Measurements from ENCODE around the gene ST3GAL5.

Gene ST3GAL5

GRCh38 chr2:85790499-85791188 lies 98.1 kb downstream of the ST3GAL5 start:
- Histone ChIP-seq H3K9me3 (ENCODE audit: control insufficient read depth in 2 of 2, low read length in 2 of 2) (no peaks in the 10 kb centered on the region), H3K4me1 (ENCODE audit: control insufficient read depth in 2 of 2, insufficient read depth in 2 of 2, low read length in 2 of 2) (peaks cover 0 to 3% of the 10 kb centered on the region in 2 donors), H3K9ac (ENCODE audit: low read depth in 1 of 2, low read length in 2 of 2) (no peak overlapping the region), H3K27me3 (ENCODE audit: control insufficient read depth in 2 of 2, insufficient read depth in 2 of 2, low read length in 2 of 2) (no peaks in the 10 kb centered on the region), H3K36me3 (ENCODE audit: control insufficient read depth in 2 of 2, insufficient read depth in 2 of 2, low read length in 2 of 2) (no peaks in the 10 kb centered on the region), H3K27ac (ENCODE audit: low read depth in 2 of 2, low read length in 2 of 2) (no peak overlapping the region), H3K4me3 (ENCODE audit: low read length in 2 of 2) (no peak overlapping the region)

GRCh38 chr2:85790032-85790431 lies 98.8 kb downstream of the ST3GAL5 start:
- Histone ChIP-seq H3K9me3 (ENCODE audit: control insufficient read depth in 2 of 2, low read length in 2 of 2) (no peaks in the 10 kb centered on the region), H3K27ac (ENCODE audit: low read depth in 2 of 2, low read length in 2 of 2) (no peak overlapping the region), H3K9ac (ENCODE audit: low read depth in 1 of 2, low read length in 2 of 2) (no peak overlapping the region), H3K36me3 (ENCODE audit: control insufficient read depth in 2 of 2, insufficient read depth in 2 of 2, low read length in 2 of 2) (no peaks in the 10 kb centered on the region), H3K4me3 (ENCODE audit: low read length in 2 of 2) (no peak overlapping the region), H3K4me1 (ENCODE audit: control insufficient read depth in 2 of 2, insufficient read depth in 2 of 2, low read length in 2 of 2) (peaks cover 0 to 3% of the 10 kb centered on the region in 2 donors), H3K27me3 (ENCODE audit: control insufficient read depth in 2 of 2, insufficient read depth in 2 of 2, low read length in 2 of 2) (no peaks in the 10 kb centered on the region)

- Histone ChIP-seq H3K27me3 (ENCODE audit: control insufficient read depth in 2 of 2, insufficient read depth in 2 of 2, low read length in 2 of 2) (no peaks in the 10 kb centered on the region), H3K36me3 (ENCODE audit: control insufficient read depth in 2 of 2, insufficient read depth in 2 of 2, low read length in 2 of 2) (no peaks in the 10 kb centered on the region), H3K9me3 (ENCODE audit: control insufficient read depth in 2 of 2, low read length in 2 of 2) (no peaks in the 10 kb centered on the region), H3K4me1 (ENCODE audit: control insufficient read depth in 2 of 2, insufficient read depth in 2 of 2, low read length in 2 of 2) (peaks cover 0 to 3% of the 10 kb centered on the region in 2 donors), H3K9ac (ENCODE audit: low read depth in 1 of 2, low read length in 2 of 2) (no peak overlapping the region), H3K27ac (ENCODE audit: low read depth in 2 of 2, low read length in 2 of 2) (no peak overlapping the region), H3K4me3 (ENCODE audit: low read length in 2 of 2) (no peak overlapping the region)
These were observed 99.5 kb downstream of the ST3GAL5 start for GRCh38 chr2:85789271-85789670.

- no peaks in the 10 kb centered on the region for H3K27me3 ChIP-seq (ENCODE audit: control insufficient read depth in 2 of 2, insufficient read depth in 2 of 2, low read length in 2 of 2)
- H3K4me3 ChIP-seq (ENCODE audit: low read length in 2 of 2) = no peak overlapping the region
- H3K36me3 ChIP-seq (ENCODE audit: control insufficient read depth in 2 of 2, insufficient read depth in 2 of 2, low read length in 2 of 2) = no peaks in the 10 kb centered on the region
- H3K9me3 ChIP-seq (ENCODE audit: control insufficient read depth in 2 of 2, low read length in 2 of 2) = no peaks in the 10 kb centered on the region
- H3K4me1 ChIP-seq (ENCODE audit: control insufficient read depth in 2 of 2, insufficient read depth in 2 of 2, low read length in 2 of 2) = peaks cover 0 to 3% of the 10 kb centered on the region in 2 donors
- no peak overlapping the region for H3K9ac ChIP-seq (ENCODE audit: low read depth in 1 of 2, low read length in 2 of 2)
- H3K27ac ChIP-seq (ENCODE audit: low read depth in 2 of 2, low read length in 2 of 2) = no peak overlapping the region
These were observed 100.2 kb downstream of the ST3GAL5 start for GRCh38 chr2:85788603-85789002.

- Histone ChIP-seq H3K27me3 (ENCODE audit: control insufficient read depth in 2 of 2, insufficient read depth in 2 of 2, low read length in 2 of 2) (no peaks in the 10 kb centered on the region), H3K4me3 (ENCODE audit: low read length in 2 of 2) (no peak overlapping the region), H3K36me3 (ENCODE audit: control insufficient read depth in 2 of 2, insufficient read depth in 2 of 2, low read length in 2 of 2) (no peaks in the 10 kb centered on the region), H3K9ac (ENCODE audit: low read depth in 1 of 2, low read length in 2 of 2) (no peak overlapping the region), H3K9me3 (ENCODE audit: control insufficient read depth in 2 of 2, low read length in 2 of 2) (no peaks in the 10 kb centered on the region), H3K27ac (ENCODE audit: low read depth in 2 of 2, low read length in 2 of 2) (no peak overlapping the region), H3K4me1 (ENCODE audit: control insufficient read depth in 2 of 2, insufficient read depth in 2 of 2, low read length in 2 of 2) (peaks cover 0 to 3% of the 10 kb centered on the region in 2 donors)
These were observed 100.8 kb downstream of the ST3GAL5 start for GRCh38 chr2:85787981-85788340.

- Histone ChIP-seq H3K27me3 (ENCODE audit: control insufficient read depth in 2 of 2, insufficient read depth in 2 of 2, low read length in 2 of 2) (no peaks in the 10 kb centered on the region), H3K36me3 (ENCODE audit: control insufficient read depth in 2 of 2, insufficient read depth in 2 of 2, low read length in 2 of 2) (no peaks in the 10 kb centered on the region), H3K4me3 (ENCODE audit: low read length in 2 of 2) (no peak overlapping the region), H3K27ac (ENCODE audit: low read depth in 2 of 2, low read length in 2 of 2) (no peak overlapping the region), H3K9ac (ENCODE audit: low read depth in 1 of 2, low read length in 2 of 2) (no peak overlapping the region), H3K4me1 (ENCODE audit: control insufficient read depth in 2 of 2, insufficient read depth in 2 of 2, low read length in 2 of 2) (peaks cover 0 to 3% of the 10 kb centered on the region in 2 donors), H3K9me3 (ENCODE audit: control insufficient read depth in 2 of 2, low read length in 2 of 2) (no peaks in the 10 kb centered on the region)
These were observed 101.4 kb downstream of the ST3GAL5 start for GRCh38 chr2:85787282-85787980.

Data from mucosa of rectum (tissue), 2 donors.